Upper lobe of left lung (tissue), 4 donors: ENCODE results near the gene ZDHHC4.

Experiments used
- CTCF ChIP-seq, 6 experiments: fragments of 450-650 bp in 4 of 6; fragments of 200-600 bp in 2 of 6; sonication (generic) in 2 of 6; IDR thresholded peaks; one replicate each; pipeline ENCODE4 v1.5.1; 2016 to 2019; ENCODE audit warnings: antibody characterized with exemption in 6 of 6
- POLR2A ChIP-seq, 4 donors: fragments of 450-650 bp; IDR thresholded peaks; one replicate each; pipeline ENCODE4 v1.5.1; 2016 to 2017; ENCODE audit warnings: antibody characterized with exemption in 4 of 4, mild to moderate bottlenecking in 2 of 4
- POLR2AphosphoS5 ChIP-seq, 2 donors: sonication (generic); formaldehyde crosslinking; IDR thresholded peaks; one replicate each; pipeline ENCODE4 v1.5.1; 2017; ENCODE audit warnings: antibody characterized with exemption in 2 of 2

GRCh38 chr7:6612819-6613218 lies 35.6 kb downstream of the ZDHHC4 start:
- TF ChIP-seq POLR2A (IDR thresholded peaks at IDR 0.05) (no peak), CTCF (IDR thresholded peaks at IDR 0.05) (no peak), POLR2AphosphoS5 (IDR thresholded peaks at IDR 0.05) (no peak)
